ENCODE results near the gene ZNF687. TPM values are rescaled to one million over a fixed set of nuclear protein-coding genes. Genes with fewer than 3 reads are reported as not detected.

ZNF687 gene
- total and polyA plus RNA-seq, 12 donors = 5.9 to 15.1 (median 12.8) TPM

GRCh38 chr1:151327223-151327902 is 45.3 kb downstream of the ZNF687 start, which contains the start of gene PI4KB:
Gene PI4KB (minus strand): TSS chr1:151327416. CDS start chr1:151316481, 10,935 bp downstream.
- Histone ChIP-seq H3K4me1 (peaks cover 0 to 45% (median 29%) of the 10 kb centered on the region in 9 donors), H3K9me3 (no peaks in the 10 kb centered on the region), H3K27me3 (no peaks in the 10 kb centered on the region), H3K4me3 (peak within 1 kb of the TSS; percentile 67 to 95 (median 80)), H3K27ac (peak within 1 kb of the TSS; percentile 72 to 99 (median 96)), H3K36me3 (peaks cover 0 to 36% (median 11%) of the 10 kb centered on the region in 9 donors)
- DNase-seq = peak; percentile 78 to 97
- peak; percentile 97 to 98 (median 98) for ATAC-seq
- 0% methylated on average over 40 of the region's 40 CpGs for WGBS, 2 donors
- intact Hi-C loops (cut with DNase I) = loop anchor here in 4 of 10 donors (1.0 to 5.0 kb wide), 5 partner anchors 13 to 46 kb away; partner anchors contain the start of genes RFX5 (in 1 of the 4) and ZNF687 (in 1 of the 4)
- TF ChIP-seq CTCF (IDR thresholded peaks at IDR 0.05) = peak in 1 of 9 donors; percentile 4

- Histone ChIP-seq H3K36me3 (peaks cover 0 to 29% (median 11%) of the 10 kb centered on the region in 9 donors), H3K4me1 (peaks cover 0 to 44% (median 29%) of the 10 kb centered on the region in 9 donors), H3K27ac (peak overlapping the region; percentile 15 to 99 (median 96)), H3K27me3 (no peaks in the 10 kb centered on the region), H3K4me3 (peak overlapping the region; percentile 67 to 95 (median 80)), H3K9me3 (no peaks in the 10 kb centered on the region)
- ATAC-seq (peak in 7 of 8 donors; percentile 12 to 43 (median 32)), DNase-seq (peak in 1 of 2 donors; percentile 24)
- intact Hi-C loops (cut with DNase I) = loop anchor here in 4 of 10 donors (1.0 to 5.0 kb wide), 5 partner anchors 13 to 47 kb away; partner anchors contain the start of genes RFX5 (in 1 of the 4) and ZNF687 (in 1 of the 4)
- 18 to 19% methylated on average over 34 of the region's 34 CpGs for WGBS, 2 donors
- TF ChIP-seq CTCF (IDR thresholded peaks at IDR 0.05) = no peak
Measured at GRCh38 chr1:151327903-151328674, 46.0 kb downstream of the ZNF687 start.

GRCh38 chr1:151334822-151335221 is 52.7 kb downstream of the ZNF687 start:
- ATAC-seq (no peak), DNase-seq (no peak)
- Histone ChIP-seq H3K36me3 (no peaks in the 10 kb centered on the region), H3K27me3 (no peaks in the 10 kb centered on the region), H3K9me3 (no peaks in the 10 kb centered on the region), H3K27ac (no peak overlapping the region), H3K4me3 (no peak overlapping the region), H3K4me1 (no peaks in the 10 kb centered on the region)
- WGBS, 2 donors = 87% methylated on average over 5 of the region's 5 CpGs
- TF ChIP-seq CTCF (IDR thresholded peaks at IDR 0.05) = no peak
- intact Hi-C loops (cut with DNase I) = no loop called here

GRCh38 chr1:151336556-151336955 is 54.5 kb downstream of the ZNF687 start:
- no peaks in the 10 kb centered on the region for H3K27me3 ChIP-seq
- H3K36me3 ChIP-seq = peaks cover 0 to 4% (median 0%) of the 10 kb centered on the region in 9 donors
- H3K4me1 ChIP-seq = peaks cover 0 to 11% (median 3%) of the 10 kb centered on the region in 9 donors
- no peak for ATAC-seq
- H3K4me3 ChIP-seq = no peak overlapping the region
- WGBS, 2 donors = 94 to 95% methylated on average over 3 of the region's 3 CpGs
- no peak overlapping the region for H3K27ac ChIP-seq
- no peak for TF ChIP-seq CTCF (IDR thresholded peaks at IDR 0.05)
- H3K9me3 ChIP-seq = no peaks in the 10 kb centered on the region
- DNase-seq = no peak
- intact Hi-C loops (cut with DNase I) = no loop called here
